AG04450 (cell line): ENCODE data around the gene UBE2H. TPM values are rescaled to one million over a fixed set of nuclear protein-coding genes. Genes with fewer than 3 reads are reported as not detected.

Experiments
- CTCF ChIA-PET: fragments of 300-600, 350-600 bp; formaldehyde crosslinking; extraction: SDS; loops from one replicate; lab custom pipeline; 2022; ENCODE audit warnings: antibody characterized with exemption, inconsistent platforms; lab: Charles Lee
- POLR2A ChIA-PET: fragments of 350-600 bp; formaldehyde crosslinking; extraction: SDS; loops from one replicate; lab custom pipeline; 2021; ENCODE audit warnings: antibody characterized with exemption, inconsistent platforms; lab: Yijun Ruan, JAX
- DNase-seq: peaks from one replicate; pipeline ENCODE4 v3.0.0-alpha.2; 2011; ENCODE audit warnings: low read depth, low spot score
- H3K27ac ChIP-seq: one replicate; pipeline ENCODE4 v1.5.1; 2012; ENCODE audit warnings: low read depth, low read length, control low read depth
- H3K27me3 ChIP-seq: one replicate; pipeline ENCODE4 v1.6.0; 2012; ENCODE audit warnings: low read length; ENCODE audit not compliant: control insufficient read depth, insufficient read depth
- H3K4me3 ChIP-seq: 2 replicates; pipeline ENCODE4 v1.5.1; 2011; ENCODE audit warnings: mild to moderate bottlenecking, low read depth, low read length, control low read depth
- H3K9me3 ChIP-seq: 2 replicates; pipeline ENCODE4 v1.5.1; 2012; ENCODE audit warnings: low read length; ENCODE audit not compliant: control insufficient read depth, insufficient read depth
- CTCF ChIP-seq: IDR thresholded peaks from 2 replicates; pipeline ENCODE4 v1.5.1; 2011; ENCODE audit warnings: low read depth, low read length, control low read depth, inconsistent platforms
- polyA plus RNA-seq: library from polyadenylated mRNA; depleted of rRNA; stranded (reverse); fragments of >200 nt; gene quantifications from 2 replicates; pipeline ENCODE4 v1.2.3, GENCODE V29; 2011

Gene UBE2H
- polyA plus RNA-seq, 1 experiment, result 180 TPM

- POLR2A ChIA-PET, result no interaction called here
- no peak for TF ChIP-seq CTCF
- CTCF ChIA-PET, result no interaction called here
- H3K27ac ChIP-seq, result no peak overlapping the region
- no peaks in the 10 kb centered on the region for H3K9me3 ChIP-seq
- DNase-seq, result no peak
- H3K27me3 ChIP-seq, result no peaks in the 10 kb centered on the region
- H3K4me3 ChIP-seq, result no peak overlapping the region
Measured at GRCh38 chr7:129990403-129991192, 37.8 kb upstream of the UBE2H start.

GRCh38 chr7:129989466-129989865 lies 36.7 kb upstream of the UBE2H start:
- Histone ChIP-seq H3K27me3 (no peaks in the 10 kb centered on the region), H3K9me3 (no peaks in the 10 kb centered on the region), H3K27ac (no peak overlapping the region), H3K4me3 (no peak overlapping the region)
- TF ChIP-seq CTCF, result no peak
- CTCF ChIA-PET, result no interaction called here
- POLR2A ChIA-PET, result no interaction called here
- no peak for DNase-seq

- Histone ChIP-seq H3K27me3 (no peaks in the 10 kb centered on the region), H3K27ac (no peak overlapping the region), H3K4me3 (no peak overlapping the region), H3K9me3 (no peaks in the 10 kb centered on the region)
- no peak for TF ChIP-seq CTCF
- no peak for DNase-seq
- CTCF ChIA-PET, result no interaction called here
- POLR2A ChIA-PET, result interaction anchor here (1.0 kb wide), 1 partner anchor 147 kb away, joined by 5 read pairs; no protein-coding TSS in a partner anchor
Measured at GRCh38 chr7:129986600-129986999, 33.8 kb upstream of the UBE2H start.

GRCh38 chr7:129980667-129981066 lies 27.9 kb upstream of the UBE2H start:
- Histone ChIP-seq H3K27ac (no peak overlapping the region), H3K27me3 (no peaks in the 10 kb centered on the region), H3K4me3 (no peak overlapping the region), H3K9me3 (no peaks in the 10 kb centered on the region; the same call in 1 of the 2 replicates)
- no peak for TF ChIP-seq CTCF
- ChIA-PET CTCF (no interaction called here), POLR2A (interaction anchor here (0.6 to 1.0 kb wide), 2 partner anchors 30 to 655 kb away, joined by 3 to 9 read pairs; no protein-coding TSS in a partner anchor)
- no peak for DNase-seq

- POLR2A ChIA-PET, result no interaction called here
- Histone ChIP-seq H3K27me3 (no peaks in the 10 kb centered on the region), H3K9me3 (no peaks in the 10 kb centered on the region; the same call in 1 of the 2 replicates), H3K4me3 (no peak overlapping the region), H3K27ac (no peak overlapping the region)
- no peak for TF ChIP-seq CTCF
- CTCF ChIA-PET, result interaction anchor here (1.0 kb wide), 1 partner anchor 38 kb away, joined by 3 read pairs; no protein-coding TSS in a partner anchor
- DNase-seq, result no peak
Measured at GRCh38 chr7:129975309-129975708, 22.5 kb upstream of the UBE2H start.
